RPMI8226 (cell line): ENCODE measurements around the gene CDK1.
A peak's percentile ranks its signal among the peaks of the same experiment; 100 is the strongest.

Experiments used
- DNase-seq: peaks from one replicate; pipeline ENCODE4 v3.0.0-alpha.2; 2015

CDK1 gene

DNA sequence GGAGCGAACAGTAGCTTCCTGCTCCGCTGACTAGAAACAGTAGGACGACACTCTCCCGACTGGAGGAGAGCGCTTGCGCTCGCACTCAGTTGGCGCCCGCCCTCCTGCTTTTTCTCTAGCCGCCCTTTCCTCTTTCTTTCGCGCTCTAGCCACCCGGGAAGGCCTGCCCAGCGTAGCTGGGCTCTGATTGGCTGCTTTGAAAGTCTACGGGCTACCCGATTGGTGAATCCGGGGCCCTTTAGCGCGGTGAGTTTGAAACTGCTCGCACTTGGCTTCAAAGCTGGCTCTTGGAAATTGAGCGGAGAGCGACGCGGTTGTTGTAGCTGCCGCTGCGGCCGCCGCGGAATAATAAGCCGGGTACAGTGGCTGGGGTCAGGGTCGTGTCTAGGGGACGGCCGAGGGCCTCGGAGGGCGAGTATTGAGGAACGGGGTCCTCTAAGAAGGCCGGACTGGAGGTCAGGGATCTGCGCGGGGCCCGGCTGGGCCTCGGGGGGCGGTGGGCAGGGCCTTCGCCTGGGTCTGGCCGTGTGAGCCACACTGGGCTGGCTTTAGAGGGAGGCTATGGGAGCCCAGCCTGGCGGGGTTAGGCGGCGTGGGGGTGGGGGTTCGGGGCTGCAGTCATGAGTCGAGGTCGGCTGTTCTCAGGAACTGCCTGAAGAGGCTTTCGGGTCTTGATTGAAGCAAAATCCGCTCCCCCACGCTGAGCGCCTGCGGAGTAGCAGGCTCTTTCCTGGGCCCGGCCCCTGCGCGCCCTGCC lies at the start of gene CDK1:
Gene CDK1 (plus strand): TSS at position 265 of the 757 bp plus-strand sequence. CDS start 1,688 bp downstream, outside the sequence.
- DNase-seq, result peak; percentile 97

DNA sequence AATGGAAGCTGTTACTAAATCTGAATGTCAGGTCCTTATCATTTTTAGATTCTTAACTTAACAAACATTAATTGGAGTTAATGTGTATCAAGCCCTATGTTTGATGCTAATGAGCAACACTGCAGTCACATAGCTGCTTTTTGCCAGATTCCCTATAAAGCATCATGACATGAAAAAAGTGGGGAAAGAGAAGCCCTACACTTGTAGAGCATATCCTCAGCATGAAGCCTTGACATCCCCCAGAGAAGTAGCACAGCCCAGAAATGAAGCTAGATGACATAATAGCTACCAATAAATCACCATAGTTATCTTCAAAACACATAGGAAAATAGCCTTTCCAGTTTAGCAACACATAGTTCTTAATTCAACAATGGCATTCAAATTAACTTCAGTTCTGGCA lies 49.2 kb upstream of the CDK1 start:
- no peak for DNase-seq

DNA sequence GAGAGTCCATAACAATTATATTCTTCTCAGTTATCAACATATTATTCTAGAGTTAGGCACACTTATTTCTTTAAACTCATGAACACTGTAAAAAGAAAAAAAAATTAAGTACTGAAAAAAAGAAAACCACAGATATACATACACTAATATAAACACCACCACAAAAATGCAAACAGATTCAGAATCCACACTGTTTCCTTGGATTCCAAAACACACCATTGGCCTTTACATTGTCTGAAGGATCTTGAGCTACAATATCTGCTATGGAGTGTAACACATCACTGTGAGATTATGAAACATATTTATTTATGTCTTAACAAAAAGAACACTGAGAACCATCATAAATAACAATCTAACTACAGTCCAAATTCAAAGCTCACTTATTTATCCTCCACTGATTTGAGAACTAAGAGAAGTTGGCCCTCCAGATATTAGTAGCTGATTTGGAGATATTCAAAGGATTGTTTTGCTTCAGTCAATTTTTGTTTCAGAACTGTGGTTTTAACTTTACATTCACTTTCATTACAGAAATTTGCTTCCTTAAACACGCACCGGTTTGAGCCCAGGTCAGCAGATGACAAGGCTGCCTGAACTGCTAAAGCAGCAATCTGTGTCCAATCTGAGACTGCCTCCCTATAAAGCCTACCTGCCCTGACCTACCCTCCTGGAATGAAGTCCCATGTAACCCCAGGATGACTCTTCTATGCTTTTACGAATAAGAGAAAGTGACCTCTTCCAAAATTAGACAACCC lies 47.0 kb upstream of the CDK1 start:
- peak; percentile 47 for DNase-seq

DNA sequence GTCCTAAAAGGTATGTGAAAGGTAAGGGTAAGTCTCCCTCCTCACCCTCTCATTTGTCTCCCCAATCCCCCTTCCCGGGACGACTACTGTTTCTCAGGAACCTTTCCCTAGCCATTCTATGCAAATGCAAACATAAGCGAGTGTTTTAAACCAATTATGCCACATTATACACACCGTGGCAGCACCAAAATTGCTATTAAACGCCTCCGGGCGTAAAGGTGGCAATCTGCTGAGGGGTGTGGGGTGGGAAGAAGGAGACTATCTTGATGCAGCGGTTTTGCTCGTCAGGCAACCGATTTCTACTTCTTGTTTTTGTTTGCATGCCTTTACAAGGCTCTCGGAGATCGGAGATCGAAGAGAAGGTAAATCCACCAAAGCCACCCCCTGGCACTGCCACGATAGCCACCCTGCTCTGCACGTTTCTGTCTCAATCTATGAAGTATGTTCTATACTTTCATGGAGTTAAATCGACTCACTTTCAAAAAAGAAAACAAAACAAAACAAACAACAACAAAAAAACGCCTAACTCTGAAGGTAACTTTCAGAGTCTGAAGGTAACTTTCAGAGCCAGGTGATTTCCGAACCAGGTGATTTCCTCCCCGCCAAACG lies 46.0 kb upstream of the CDK1 start:
- DNase-seq, result no peak

DNA sequence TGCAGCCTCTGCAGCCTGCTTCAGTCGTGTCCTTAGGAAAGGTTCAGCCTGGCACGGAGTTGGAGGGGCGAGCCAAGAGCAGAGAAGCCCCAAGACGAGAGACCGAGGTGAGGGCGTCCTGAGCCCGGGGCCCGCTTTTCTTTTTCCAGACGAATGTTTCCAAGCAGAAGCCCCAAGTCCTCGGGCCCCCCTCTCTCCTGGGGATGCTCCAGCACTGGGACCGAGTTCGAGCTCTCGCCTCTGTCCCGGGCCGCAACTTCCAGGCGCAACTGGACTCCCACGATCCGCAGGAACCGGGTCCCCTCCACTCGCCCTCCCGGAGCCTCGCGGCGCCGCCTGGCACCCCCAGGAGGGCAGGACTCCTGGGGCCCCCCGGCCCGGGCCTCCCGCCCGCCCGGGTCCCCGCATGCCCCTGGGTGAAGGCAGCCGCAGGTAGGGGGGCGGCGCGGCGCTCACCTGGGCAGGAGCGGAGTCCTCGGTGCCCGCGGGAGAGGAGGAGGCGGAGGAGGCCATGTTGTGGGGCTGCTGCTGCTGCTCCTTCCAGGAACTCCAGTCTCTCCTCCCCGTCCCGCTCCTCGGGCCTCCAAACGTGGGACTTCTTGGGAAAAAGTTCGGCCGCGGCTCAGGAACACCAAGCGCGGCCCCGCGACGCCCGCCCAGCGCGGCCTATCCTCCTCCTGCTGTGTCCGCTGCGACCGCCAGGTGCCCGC lies 45.3 kb upstream of the CDK1 start:
- DNase-seq, result peak; percentile 4

DNA sequence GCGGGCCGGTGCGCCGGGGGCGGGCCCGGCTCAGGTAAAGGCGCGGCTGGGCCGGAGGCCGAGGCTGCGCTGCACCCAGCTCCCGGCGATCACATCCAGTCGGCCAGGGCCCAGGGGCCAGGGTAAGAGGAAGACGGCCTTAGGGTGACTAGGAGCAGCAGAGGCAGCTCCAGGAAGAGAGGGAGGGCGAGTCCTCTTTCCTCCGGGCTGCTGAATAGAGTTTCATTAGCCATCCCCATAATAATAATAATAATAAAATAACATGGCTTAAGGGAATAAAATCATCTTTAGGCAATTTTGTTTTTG lies 44.8 kb upstream of the CDK1 start:
- DNase-seq, result peak; percentile 43

DNA sequence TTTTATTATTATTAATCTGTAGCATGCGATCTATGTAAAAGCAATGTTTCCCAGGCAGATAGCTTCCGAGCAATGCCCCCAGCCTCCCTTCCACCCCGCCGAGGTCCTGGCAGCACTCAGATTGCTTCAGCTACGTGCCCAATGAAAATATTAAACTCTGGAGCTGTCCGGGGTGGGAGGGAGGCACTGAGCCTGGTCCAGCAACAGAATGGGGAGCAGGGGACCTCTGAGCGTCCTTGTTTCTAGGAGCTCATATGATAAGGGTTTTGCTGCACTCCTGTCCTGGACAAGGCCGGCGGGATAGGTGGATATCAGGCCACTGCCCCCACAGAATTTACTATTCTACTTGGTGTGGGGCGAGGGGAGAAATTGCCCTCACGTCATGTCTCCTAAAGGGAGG lies 44.5 kb upstream of the CDK1 start:
- DNase-seq, result no peak

DNA sequence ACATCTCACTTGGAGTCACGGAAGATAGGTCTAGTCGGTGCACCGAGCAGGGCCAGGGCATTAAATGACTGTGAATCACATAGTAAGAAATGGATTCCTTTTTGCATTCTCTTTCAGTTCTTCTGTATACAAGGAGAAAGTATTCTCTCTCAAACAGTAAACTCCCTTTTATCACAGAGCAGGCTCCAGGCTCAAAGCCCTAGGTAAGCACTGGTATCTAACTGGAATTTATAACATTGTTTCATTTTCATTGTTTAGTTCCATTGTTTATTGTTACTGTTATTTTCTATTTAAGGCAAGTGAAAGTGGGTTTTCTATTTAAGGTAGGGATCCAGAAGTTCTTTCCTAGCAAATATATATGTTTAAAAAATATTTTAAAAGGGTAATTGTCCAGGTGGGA lies 44.1 kb upstream of the CDK1 start:
- no peak for DNase-seq

DNA sequence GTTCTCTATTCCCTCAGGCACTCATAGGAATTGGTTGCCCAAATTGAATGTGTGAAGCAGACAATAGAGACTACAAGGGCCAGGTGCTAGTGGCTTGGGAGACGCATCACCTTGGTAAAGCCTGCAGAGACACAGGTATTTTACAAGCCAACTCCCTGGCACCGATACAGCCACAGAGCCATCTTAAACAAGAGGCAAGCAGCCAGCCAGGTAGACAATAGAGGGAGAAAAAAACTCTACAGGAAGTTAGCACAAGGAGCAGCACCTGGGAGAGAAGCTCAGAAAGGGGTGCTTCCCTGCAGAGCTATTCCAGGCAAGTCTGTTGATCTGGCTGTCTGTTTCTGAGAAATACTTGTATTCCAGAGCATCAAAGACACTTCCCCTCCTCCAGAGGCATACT lies 43.0 kb upstream of the CDK1 start:
- no peak for DNase-seq

DNA sequence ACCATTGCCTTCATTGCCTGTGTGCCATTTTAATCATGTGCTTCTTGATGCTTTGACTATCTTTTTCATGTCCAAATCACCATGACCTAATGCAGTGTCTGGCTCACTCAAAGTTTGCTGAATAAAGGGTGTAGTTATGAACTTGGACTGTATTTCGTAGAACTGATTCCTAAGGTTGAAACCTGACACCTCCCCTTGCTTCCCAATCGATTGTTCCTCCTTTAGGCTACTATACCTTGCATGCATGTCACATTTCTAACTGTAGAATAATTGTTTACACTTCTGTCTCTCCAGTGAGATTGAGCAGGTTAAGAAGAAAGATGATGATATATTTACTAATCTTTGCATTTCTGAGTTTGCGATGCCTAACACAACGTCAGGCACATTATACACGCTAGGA lies 41.0 kb upstream of the CDK1 start:
- DNase-seq, result no peak

DNA sequence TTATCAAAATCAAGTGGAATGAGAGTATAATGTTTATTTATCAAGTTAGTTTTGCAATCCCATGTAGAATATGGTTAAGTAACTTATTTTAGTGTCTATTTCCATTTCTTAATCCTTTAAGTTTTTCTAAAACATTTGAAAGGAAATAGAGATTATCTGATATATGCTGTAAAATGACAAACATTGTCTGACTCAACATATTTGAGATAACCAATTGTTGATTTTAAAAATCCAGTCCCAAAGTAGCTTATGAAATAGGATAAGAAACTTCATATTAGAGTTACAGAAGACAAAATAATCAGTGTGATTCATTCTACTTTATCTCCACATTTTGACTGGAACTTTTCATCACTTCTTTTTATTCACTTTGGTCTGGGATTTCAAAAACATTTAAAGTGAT lies 38.7 kb upstream of the CDK1 start:
- DNase-seq, result no peak

DNA sequence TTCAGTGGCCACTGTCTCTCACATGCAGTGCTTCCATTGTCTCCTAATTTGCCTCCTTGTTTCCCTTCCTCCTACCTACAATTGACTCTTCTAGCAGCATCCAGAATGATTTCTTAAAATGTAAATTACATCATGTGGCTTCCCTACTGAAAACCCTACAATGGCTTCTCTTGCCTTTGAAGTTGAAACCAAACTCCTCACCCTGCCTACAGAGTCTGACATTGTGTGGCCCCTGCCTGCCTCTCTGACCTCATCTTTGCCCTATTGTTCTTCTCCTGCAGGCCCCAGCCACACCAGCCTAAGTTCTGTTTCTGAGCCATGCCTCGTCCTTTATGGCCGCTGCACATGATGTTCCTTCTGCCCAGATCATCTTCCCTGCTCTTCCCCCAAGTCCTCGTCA lies 35.8 kb upstream of the CDK1 start:
- no peak for DNase-seq

DNA sequence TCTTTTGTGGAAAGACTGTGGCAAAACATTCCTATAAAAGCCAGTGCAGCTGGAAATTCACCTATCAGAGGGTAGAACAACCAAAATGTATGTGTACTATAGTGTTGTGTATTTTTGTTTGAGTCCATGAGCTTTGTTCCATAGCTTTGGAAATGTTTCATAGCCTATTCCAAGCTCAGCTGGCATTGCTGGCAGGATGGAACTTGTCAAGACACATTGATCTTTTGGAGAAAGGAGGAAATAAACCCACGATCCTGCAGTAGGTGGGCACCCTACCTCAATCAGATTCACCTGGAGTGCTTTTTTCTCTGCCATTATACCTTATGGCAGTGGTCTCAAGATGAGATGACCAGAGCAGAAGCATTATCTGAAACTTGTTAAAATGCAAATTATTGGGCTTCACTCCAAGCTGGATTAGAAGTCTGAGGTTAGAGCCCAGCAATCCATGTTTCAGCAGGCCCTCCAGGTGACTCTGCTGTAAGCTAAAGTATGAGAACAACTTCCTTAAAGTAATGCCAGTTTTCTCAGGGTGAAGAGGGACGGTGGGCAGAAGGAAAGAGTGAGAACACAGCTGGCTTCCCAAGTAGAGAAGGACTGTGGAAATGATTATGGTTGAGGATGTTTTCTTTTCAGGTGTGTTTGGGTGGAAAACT lies 30.3 kb upstream of the CDK1 start:
- DNase-seq, result no peak

DNA sequence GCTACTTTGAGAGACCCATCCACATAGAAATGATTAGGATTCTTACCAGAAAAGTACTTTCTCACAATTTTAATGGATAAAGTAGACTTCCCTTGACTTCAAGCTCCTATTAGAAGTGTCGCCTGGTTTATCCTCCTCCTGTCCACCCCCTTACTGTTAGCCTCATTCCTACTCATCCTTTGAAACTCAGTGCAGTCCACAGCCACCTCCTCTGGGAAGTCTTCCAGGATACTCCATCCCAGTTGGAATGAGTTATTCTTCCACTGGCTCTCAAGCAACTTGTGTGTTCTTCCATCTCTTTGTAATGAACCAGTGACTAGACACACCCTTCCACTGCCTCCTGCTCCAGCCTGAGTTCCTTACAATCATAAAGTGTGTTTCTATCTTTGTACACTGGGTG lies 25.1 kb upstream of the CDK1 start:
- DNase-seq, result no peak

DNA sequence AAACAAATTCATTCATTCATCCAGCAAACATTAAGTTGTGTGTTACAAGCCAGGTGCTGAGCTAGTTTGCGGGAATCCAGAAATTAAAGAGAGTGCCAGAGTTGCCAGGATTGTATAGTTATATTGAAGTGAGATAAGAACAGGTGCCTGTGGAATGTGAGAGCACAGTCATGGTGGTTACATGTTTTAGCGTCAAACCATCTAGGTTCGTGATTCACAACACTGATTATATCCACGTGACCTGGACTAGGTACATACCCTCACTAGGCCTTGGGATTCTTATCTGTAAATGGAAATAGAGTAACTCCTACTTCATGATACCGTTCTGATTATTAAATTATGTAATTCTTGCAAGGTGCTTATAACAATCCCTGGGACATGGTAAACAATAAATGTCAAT lies 24.5 kb upstream of the CDK1 start:
- DNase-seq, result no peak

DNA sequence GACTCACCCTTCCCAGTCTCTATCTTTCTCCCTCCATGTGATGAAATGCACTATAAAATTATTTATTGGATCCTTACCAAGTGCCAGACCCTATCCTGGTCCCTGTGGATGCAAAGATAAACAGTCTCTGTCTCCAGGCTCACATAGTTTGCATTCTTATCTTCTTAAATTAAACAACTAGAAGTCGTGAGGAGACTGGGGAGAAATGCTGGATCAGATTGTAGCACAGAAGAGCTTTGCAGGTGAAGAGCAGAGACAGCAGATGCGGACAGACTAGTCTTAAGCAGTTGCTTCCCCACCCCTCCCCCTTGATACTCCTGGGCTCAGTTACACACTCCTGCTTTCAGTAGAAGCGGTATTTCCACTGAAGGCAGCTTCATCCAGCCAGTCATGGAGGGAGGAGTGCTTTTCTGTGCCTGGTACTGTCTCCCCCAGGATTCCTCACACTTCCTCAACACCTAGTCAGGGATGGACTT lies 20.8 kb upstream of the CDK1 start:
- no peak for DNase-seq

DNA sequence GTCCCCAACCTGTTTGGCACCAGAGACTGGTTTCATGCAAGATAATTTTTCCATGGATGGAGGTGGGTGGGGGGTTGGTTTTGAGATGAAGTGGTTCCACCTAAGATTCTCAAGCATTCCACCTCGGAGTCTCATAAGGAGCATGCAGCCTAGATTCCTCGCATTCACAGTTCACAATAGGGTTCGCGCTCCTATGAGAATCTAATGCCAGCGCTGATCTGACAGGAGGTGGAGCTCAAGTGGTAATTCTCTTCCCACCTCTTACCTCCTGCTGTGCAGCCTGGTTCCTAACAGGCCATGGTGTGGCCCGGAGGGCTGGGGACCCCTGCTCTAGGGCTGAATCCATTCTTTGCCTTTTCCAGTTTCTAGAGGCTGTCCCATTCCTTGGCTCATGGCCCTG lies 19.1 kb upstream of the CDK1 start:
- DNase-seq, result no peak

DNA sequence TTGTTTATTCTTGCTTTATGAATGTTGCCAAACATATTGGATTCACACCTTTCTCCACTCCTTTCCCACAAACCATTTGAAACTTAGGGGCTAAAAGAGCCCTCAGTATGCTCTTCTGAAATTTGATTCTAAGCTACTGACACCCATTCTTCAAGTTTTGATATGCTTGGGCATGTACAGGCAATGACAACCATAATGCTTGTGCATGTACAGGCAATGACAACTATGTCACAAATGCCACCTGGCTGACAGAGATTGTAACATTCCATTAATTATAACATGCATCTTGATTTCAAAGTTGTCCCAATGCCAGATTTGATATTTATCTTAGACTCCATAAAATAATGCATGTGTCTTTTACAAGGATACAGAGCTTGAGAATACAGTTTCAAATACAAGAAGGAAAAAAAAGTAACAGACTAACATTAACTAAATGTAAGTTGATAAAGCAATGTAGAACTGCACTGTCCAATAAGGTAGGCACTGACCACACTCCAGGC lies 17.5 kb upstream of the CDK1 start:
- DNase-seq, result no peak

DNA sequence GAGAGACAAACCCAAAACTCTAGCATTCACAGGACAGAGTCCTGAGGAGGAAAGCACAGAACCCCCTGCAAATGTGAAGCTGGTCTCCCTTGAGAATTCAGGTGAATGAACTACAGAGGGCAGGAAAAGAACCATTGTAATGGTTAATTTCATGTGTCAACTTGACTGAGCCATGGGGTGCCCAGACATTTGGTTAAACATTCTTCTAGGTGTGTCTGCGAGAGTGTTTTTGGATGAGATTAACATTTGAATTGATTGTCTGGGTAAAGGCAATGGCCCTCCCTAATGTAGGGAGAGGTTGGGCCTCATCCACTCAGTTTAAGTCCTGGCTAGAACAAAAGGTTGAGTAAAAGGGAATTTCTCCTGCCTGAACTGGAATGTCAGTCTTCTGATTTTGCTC lies 15.7 kb upstream of the CDK1 start:
- DNase-seq, result no peak

DNA sequence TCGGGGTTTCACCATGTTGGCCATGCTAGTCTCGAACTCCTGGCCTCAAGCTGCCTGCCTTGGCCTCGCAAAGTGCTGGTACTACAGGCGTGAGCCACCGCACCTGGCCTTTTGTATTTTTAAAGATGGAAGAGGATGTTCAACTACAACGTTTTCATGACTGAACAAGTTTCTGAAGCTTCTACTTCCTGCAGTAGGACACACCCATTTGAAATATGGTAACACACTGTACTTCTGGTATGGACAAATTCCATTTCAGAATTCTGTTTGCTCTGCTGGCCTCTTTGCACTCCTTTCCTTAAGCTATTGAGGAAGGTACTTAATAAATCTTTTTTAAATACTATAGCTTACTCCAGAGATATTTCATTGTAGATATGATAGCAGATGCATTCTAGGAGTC lies 10.9 kb upstream of the CDK1 start:
- peak; percentile 9 for DNase-seq

DNA sequence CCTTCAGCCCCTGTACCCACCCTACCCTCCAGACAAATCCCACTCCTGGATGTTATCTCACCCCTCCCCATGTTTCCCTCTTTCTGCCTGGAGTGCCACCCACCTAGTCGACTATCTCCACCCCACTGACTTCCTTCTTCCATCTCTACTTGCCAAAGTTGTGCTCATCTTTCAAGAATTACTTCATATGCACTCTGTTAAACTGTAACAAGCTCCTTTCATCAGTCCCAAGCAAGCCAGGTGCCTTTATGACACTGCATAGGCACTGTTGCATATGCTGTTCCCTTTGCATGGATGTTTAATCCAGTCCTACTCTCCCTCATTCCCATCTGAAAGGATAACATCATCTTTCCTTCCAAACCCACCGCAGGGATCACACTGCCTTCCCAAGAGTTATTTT lies 8.9 kb upstream of the CDK1 start:
- DNase-seq, result no peak

DNA sequence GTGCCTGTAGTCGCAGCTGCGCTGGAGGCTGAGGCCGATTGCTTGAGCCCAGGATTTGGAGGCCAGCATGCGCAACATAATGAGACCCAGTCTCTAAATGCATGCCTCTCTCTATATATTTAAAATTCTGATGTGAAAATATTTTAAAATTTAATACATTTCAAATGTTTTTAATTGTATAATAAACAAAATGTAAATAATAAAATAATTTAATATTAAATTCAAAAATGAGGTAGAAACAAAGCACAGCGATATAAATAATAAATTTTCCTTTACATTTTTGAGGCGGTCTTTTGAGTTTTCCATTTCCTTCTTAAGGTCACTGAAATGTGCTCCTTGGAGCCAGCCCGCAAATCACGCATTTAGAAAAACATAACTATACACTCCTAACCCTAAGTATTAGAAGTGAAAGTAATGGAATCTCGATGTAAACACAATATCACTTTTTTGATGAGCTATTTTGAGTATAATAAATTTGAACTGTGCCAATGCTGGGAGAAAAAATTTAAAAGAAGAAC lies 523 bp upstream of the CDK1 start:
- DNase-seq, result no peak
